Measurements from ENCODE around the gene NEU3.

DNA sequence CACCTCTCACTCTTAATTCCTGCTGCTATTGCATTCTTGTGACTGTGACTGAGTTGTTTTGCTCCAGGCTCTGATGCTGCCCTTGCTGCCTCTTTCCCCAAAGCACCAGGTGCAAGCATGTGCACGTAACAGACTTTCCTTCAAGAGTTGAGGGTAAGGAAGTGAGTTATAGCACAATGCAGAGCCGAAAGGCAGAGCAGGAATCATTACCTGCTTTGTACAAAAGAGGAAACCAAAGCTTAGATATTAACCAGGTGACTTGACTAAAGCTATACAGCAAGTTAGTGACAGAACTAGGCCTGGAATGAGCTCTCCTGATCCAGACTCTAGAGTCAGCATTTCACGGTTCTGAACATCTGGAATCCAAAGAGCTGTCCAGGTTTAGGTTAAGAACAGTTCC, 33.6 kb downstream of the NEU3 start:
- no peak for TF ChIP-seq POLR2AphosphoS5 (IDR thresholded peaks at IDR 0.05; ENCODE audit: borderline replicate concordance, low read depth, low read length)
- TF ChIP-seq EZH2 (IDR thresholded peaks at IDR 0.05), result no peak
